Neutrophil (primary cell): Measurements from ENCODE around the gene MXI1.

Experiments
- H3K27ac ChIP-seq: fragments of 200-600 bp; sonication (generic); 2 replicates; pipeline ENCODE4 v1.5.1; 2016; ENCODE audit warnings: mild to moderate bottlenecking, moderate library complexity
- H3K27me3 ChIP-seq: fragments of 200-600 bp; sonication (generic); 2 replicates; pipeline ENCODE4 v1.6.0; 2016; ENCODE audit warnings: mild to moderate bottlenecking
- H3K36me3 ChIP-seq: fragments of 200-600 bp; sonication (generic); 2 replicates; pipeline ENCODE4 v1.5.1; 2017
- H3K4me1 ChIP-seq, 2 experiments: fragments of 200-600 bp in 1 of 2; sonication (generic) in 1 of 2; 1 replicate in 1 of 2; 2 replicates in 1 of 2; pipeline versions ENCODE4 v1.5.1 to v1.6.1; 2013 to 2016; ENCODE audit warnings: low read depth in 1 of 2, low read length in 1 of 2, mild to moderate bottlenecking in 1 of 2, moderate library complexity in 1 of 2; ENCODE audit not compliant: control insufficient read depth in 1 of 2, insufficient read depth in 1 of 2
- H3K4me3 ChIP-seq, 2 experiments: fragments of 200-600 bp in 1 of 2; sonication (generic) in 1 of 2; 1 replicate in 1 of 2; 2 replicates in 1 of 2; pipeline ENCODE4 v1.5.1; 2013 to 2016; ENCODE audit warnings: low read depth in 1 of 2, low read length in 1 of 2, mild to moderate bottlenecking in 1 of 2, moderate library complexity in 1 of 2
- H3K9me3 ChIP-seq: fragments of 200-600 bp; sonication (generic); 2 replicates; pipeline ENCODE4 v1.5.1; 2016
- CTCF ChIP-seq: fragments of 200-600 bp; sonication (generic); IDR thresholded peaks from 2 replicates; pipeline ENCODE4 v1.5.1; 2016; ENCODE audit warnings: antibody characterized with exemption

The MXI1 gene

GRCh38 chr10:110174816-110175215 is 32.6 kb upstream of the MXI1 start:
- peaks cover 15 to 17% of the 10 kb centered on the region in 2 experiments for H3K4me1 ChIP-seq

GRCh38 chr10:110175406-110175805 is 32.0 kb upstream of the MXI1 start:
- Histone ChIP-seq H3K4me3 (no peak overlapping the region), H3K27ac (no peak overlapping the region), H3K27me3 (peaks cover 13% of the 10 kb centered on the region), H3K36me3 (no peaks in the 10 kb centered on the region), H3K9me3 (no peaks in the 10 kb centered on the region), H3K4me1 (peaks cover 11 to 14% of the 10 kb centered on the region in 2 experiments)
- no peak for TF ChIP-seq CTCF

More at GRCh38 chr10:110174816-110175215, 32.6 kb upstream of the MXI1 start:
- H3K27ac ChIP-seq: no peak overlapping the region
- H3K27me3 ChIP-seq: peaks cover 19% of the 10 kb centered on the region
- H3K9me3 ChIP-seq: no peaks in the 10 kb centered on the region
- TF ChIP-seq CTCF: no peak
- no peaks in the 10 kb centered on the region for H3K36me3 ChIP-seq
- H3K4me3 ChIP-seq: no peak overlapping the region

GRCh38 chr10:110176141-110177030 is 31.0 kb upstream of the MXI1 start:
- no peak overlapping the region for H3K4me3 ChIP-seq
- H3K27ac ChIP-seq: no peak overlapping the region
- H3K36me3 ChIP-seq: no peaks in the 10 kb centered on the region
- H3K9me3 ChIP-seq: no peaks in the 10 kb centered on the region
- peaks cover 7 to 11% of the 10 kb centered on the region in 2 experiments for H3K4me1 ChIP-seq
- peaks cover 9% of the 10 kb centered on the region for H3K27me3 ChIP-seq
- TF ChIP-seq CTCF: no peak

GRCh38 chr10:110179220-110179619 is 28.2 kb upstream of the MXI1 start:
- Histone ChIP-seq H3K27me3 (no peaks in the 10 kb centered on the region), H3K4me1 (peaks cover 7 to 11% of the 10 kb centered on the region in 2 experiments), H3K4me3 (no peak overlapping the region), H3K36me3 (no peaks in the 10 kb centered on the region), H3K27ac (no peak overlapping the region), H3K9me3 (no peaks in the 10 kb centered on the region)
- TF ChIP-seq CTCF: no peak

- Histone ChIP-seq H3K4me3 (no peak overlapping the region), H3K4me1 (peaks cover 0 to 3% of the 10 kb centered on the region in 2 experiments), H3K27ac (no peak overlapping the region), H3K36me3 (no peaks in the 10 kb centered on the region), H3K9me3 (no peaks in the 10 kb centered on the region), H3K27me3 (no peaks in the 10 kb centered on the region)
- TF ChIP-seq CTCF: no peak
Measured at GRCh38 chr10:110181451-110181850, 26.0 kb upstream of the MXI1 start.
